ENCODE data around the gene SLC35F1.
"Not testable (repeated sequence)": the region's sequence is repeated elsewhere in the genome, so short reads cannot be mapped to it uniquely, and the experiment has no call there.

The SLC35F1 gene
- 0 to 0.36 (median 0.27) reads per million in 4 experiments for total RNA-seq

DNA sequence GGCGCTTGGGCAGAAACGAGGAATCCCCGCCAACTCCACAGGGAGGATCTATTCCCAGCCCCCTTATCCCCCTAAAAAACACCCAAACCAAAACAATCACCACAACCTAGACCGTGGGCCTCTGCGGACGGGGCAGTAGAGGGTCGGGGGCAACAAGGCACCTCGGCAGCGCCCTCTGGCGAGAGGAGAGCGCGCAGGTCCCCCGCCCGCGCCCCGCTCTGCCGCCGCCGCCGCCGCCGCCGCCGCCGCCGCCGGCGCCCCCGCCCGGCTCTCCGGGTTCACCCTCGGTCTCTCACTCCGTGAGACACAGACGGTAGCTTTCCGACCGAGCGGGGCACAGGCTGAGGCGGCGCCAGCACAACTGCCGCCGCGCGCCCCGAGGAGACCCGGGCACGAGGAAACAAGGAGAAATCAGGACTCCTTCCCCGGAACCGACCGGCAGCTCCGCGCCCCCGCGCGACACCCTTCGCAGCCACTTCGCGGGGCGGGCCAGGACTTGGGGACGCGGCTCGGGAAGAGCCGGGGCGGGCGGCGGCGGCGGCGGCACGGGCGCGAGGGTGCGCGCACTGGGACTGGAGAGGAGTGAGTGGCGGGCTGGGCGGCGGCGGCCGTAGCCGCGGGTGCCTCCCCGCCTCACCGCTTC, at the start of gene SLC35F1:
SLC35F1 (plus strand) TSS at position 307 of the 643 bp plus-strand sequence.
- DNase-seq, result no peak

DNA sequence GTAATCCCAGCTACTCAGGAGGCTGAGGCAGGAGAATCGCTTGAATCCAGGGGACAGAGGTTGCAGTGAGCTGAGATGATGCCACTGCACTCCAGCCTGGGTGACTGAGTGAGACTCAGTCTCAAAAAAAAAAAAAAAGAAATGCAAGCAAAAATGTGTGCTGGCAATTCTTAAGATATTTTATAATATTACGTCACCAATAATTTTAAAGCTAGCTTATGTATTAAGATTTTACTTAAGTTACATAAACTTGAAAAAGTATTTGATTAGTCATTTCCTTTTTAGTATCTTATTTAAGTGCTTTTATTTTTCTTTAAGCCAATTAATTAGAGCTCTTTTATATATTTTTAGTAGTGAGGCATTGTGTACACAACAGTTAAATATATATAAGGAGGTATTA, 48.5 kb upstream of the SLC35F1 start:
- not testable (repeated sequence) for DNase-seq

DNA sequence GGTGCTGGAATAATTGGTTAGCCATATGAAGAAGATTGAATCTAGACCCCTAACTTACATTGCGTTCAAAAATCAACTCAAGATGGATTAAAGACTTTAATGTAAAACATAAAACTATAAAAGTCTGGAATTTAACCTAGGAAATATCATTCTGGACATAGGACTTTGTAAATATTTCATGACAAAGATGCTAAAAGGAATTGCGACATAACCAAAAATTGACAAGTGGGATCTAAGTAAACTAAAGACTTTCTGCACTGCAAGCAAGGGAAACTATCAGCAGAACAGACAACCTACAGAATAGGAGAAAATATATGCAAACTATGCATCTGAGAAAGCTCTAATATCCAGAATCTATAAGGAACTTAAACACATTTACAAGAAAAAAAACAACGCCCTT, 45.5 kb upstream of the SLC35F1 start:
- no peak for DNase-seq

DNA sequence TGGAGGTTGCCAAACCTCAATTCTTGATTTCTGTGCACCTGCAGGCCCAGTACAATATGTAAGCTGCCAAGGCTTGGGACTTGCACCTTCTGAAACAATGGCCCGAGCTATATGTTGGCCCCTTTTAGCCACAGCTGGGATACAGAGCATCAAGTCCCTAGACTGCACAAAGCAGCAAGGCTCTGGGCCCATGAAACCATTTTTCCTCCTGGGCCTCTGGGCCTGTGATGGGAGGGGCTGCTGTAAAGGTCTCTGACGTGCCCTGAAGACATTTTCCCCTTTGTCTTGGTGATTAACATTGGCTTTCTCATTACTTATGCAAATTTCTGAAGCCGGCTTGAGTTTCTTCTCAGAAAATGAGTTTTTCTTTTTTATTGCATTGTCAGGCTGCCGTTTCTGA, 40.5 kb upstream of the SLC35F1 start:
- no peak for DNase-seq

- DNase-seq, result no peak
Observed at GRCh38 chr6:117870486-117871242, 36.4 kb upstream of the SLC35F1 start.

- no peak for DNase-seq
Observed at GRCh38 chr6:117880824-117881223, 26.2 kb upstream of the SLC35F1 start.

- no peak for DNase-seq
Observed at GRCh38 chr6:117890172-117890571, 16.9 kb upstream of the SLC35F1 start.

- DNase-seq, result no peak
Observed at GRCh38 chr6:117906507-117906957, 532 bp upstream of the SLC35F1 start.

DNA sequence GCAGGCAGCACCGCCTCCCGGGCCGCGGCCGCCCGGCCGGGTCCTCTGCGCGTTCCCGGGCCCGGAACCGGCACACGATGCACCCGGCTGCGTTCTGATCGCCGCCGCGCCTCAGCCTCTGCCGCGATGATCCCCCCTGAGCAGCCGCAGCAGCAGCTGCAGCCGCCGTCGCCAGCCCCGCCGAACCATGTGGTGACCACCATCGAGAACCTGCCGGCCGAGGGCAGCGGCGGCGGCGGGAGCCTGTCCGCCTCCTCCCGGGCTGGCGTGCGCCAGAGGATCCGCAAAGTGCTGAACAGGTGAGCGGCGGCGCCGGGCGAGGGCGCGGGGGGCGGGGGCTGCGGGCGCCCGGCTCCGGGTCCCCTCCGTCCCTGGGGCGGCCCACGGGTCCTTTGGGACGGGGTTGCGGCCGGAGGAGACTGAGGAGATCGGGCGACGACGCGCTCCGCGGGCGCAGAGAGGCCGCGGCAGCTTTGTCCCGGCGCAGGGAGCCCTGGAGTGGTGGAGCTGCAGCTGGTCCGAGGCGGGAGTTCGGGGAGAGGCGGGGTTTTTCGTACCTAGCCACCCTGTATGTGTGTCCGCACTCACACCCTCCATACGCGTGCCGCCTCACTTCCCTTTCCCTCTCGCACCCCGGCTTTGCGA, 659 bp downstream of the SLC35F1 start:
- no peak for DNase-seq

DNA sequence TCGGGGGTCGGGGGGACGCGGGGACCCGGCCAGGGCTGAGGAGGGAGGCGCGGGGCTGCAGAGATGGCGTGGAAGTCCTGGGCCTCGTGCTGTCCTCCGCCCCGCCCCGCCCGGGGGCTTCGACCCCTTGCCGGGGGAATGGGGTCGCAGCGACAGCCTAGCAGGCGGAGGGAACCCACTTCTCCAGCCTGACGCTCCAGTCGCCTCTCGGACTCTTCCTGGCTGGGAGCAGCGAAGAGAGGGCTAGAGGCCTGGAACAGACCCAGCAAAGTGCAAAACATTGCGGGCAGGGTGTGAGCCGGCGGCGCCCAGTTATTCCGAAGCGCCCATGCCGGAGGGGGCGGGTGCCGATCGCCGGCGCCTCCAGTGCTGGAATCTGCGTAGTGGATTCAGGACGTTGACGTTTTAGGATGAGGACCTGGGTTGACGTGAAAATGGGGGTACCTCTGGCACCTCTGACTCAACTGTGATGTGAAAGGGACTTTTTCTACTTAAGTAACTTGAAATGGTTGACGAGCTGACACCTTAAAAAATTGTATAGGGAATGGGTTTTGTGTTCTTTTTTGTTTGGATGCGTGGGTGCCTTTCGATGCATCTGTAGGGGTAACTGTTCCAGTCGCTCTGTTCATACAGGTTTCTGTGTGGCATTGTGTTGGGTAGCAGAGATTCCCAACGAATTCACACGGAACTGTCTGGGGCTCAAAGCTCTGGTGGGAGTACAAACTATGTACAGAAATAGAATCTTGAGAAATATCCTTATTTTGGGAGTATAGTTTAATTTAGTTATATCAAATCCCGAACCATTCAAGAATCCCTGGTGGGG, 1.4 kb downstream of the SLC35F1 start:
- no peak for DNase-seq

DNA sequence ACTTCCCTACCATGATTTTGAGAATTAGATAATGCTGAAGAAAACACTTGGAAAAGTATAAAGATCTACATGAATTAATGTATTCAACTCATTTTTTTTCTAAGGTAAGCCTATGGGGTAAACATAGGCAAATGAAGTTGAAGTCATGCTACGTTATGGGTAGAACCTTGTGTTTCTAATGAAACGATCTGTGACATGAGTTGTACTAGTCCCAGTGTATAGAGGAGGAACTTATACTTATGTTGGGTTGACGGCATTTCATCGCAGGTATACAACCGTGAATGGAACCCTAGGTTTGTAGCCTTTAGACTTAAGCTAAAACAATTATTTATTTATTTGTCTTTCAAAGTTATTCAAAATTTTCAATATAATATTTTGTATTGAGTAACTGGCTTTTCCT, 2.6 kb downstream of the SLC35F1 start:
- no peak for DNase-seq

- DNase-seq, result no peak
Observed at GRCh38 chr6:117910549-117910948, 3.5 kb downstream of the SLC35F1 start.

DNA sequence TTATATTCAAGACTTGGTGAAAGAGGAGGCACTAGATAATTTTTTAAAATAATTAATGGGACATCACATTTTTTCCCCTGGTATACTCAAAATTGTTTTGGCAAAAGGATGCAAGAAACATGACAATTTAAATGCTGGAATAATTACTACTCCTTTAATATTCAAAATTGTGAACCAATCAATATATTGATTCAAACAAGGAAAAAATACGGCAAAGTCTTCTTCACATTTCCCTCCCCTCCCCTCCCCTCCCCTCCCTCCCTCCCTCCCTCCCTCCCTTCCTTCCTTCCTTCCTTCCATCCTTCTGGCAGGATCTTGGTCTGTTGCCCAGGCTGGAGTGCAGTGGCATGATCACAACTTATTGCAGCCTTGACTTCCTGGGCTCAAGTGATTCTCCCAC, 4.1 kb downstream of the SLC35F1 start:
- no peak for DNase-seq

GRCh38 chr6:117911660-117912059, 4.6 kb downstream of the SLC35F1 start:
- no peak for DNase-seq

DNA sequence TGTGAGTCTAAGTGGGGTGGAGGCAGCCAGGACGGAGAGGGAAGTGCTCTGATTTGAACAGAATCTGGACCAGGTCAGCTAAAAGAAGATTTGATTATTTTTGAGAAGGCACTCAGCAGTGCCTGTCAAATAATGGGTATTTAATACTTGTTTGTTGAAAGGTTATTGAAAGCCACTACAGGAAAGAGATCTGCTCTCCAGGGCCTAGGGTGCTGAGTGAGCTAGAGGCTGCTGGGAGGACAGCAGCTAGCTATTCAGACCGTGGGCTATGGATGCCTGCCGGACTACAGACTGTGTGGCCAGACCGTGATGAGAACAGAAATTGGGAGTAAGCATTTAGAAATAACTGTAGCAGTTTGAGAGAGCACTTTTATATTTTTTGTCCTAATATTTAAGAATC, 8.8 kb downstream of the SLC35F1 start:
- DNase-seq, result no peak

GRCh38 chr6:117916483-117916882, 9.4 kb downstream of the SLC35F1 start:
- DNase-seq, result no peak

- DNase-seq, result no peak
Observed at GRCh38 chr6:117917176-117917575, 10.1 kb downstream of the SLC35F1 start.

GRCh38 chr6:117918454-117918853, 11.4 kb downstream of the SLC35F1 start:
- DNase-seq, result no peak

GRCh38 chr6:117919275-117919674, 12.2 kb downstream of the SLC35F1 start:
- no peak for DNase-seq

GRCh38 chr6:117919775-117920729, 13.0 kb downstream of the SLC35F1 start:
- no peak for DNase-seq

DNA sequence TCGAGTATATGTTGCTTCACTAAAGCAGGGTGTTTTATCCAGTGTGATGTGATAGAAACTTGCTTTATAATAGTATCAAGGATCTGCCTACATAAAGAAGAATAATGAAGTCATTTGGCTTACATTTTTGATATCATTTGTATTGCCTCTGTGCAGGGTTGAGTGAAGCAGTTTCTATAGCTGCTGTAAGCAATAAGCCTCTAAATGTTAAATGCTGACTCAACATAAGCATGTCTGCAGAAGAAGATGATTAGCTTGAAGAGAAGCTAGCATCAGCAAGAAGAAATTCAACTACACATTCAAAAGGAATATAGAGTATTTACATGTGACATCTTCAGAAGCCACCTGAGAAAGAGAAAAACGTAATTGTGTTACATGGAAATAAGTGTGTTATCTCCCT, 17.6 kb downstream of the SLC35F1 start:
- no peak for DNase-seq

DNA sequence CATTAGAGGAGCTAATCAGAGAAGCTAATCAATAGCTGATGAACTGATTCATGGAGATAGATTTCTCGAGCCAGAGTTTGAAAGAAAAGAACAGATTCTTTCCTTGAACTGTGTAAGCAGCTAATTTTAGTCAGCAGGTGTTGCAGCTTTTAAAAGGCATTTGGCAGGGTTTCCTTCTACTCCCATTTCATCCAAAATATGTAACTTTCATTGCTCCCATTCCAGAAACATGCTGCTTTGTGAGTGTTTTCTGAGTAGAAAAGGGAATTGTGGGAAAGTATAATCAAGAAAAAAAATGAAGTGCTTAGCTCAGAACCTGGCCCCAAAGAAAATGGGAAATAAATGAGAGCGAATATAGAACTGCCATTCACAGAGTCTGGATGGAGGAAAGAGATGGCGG, 20.8 kb downstream of the SLC35F1 start:
- DNase-seq, result no peak

All from effector CD8-positive, alpha-beta T cell (primary cell).